GM19455 (cell line): ENCODE data around the gene ZSWIM6.

Source experiments
- ATAC-seq: cut with Tn5 transposase; IDR thresholded peaks from one replicate; pipeline ENCODE4 v1.9.1; 2021; ENCODE audit not compliant: unreplicated experiment

ZSWIM6 gene

GRCh38 chr5:61586096-61587084 lies 254.3 kb downstream of the ZSWIM6 start:
- no peak for ATAC-seq

DNA sequence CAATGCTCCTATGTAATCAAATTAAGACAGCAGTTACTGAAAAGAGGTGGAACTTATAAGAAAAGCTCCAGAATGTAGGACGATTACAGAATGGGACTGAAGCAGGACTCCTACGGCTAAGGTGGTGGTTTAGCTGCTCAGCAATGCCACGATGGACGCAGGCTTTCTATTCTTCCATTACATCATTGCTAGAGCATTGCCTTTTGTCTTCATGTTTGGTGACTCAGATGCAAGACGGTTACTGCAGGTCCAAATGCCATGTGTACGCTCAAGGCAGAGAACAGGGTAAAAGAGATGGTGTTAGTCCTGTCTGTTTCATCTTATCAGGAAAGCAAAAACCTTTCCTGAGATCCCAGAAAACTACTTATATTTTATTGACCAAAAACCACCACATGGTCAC lies 255.1 kb downstream of the ZSWIM6 start:
- ATAC-seq: no peak

DNA sequence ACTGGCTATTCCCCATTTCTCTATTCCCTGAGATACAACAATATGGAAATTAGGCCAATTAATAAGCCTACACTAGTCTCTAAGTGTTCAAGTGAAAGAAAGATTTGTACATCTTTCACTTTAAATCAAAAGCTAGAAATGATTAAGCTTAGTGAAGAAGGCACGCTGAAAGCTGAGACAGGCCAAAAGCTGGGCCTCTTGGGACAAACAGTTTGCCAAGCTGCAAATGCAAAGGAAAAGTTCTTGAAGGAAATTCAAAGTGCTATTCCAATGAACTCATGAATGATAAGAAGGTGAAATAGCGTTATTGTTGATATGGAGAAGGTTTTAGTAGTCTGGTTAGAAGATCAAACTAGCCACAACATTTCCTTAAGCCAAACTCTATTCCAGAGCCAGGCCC lies 256.2 kb downstream of the ZSWIM6 start:
- ATAC-seq: no peak

GRCh38 chr5:61589946-61590345 lies 257.9 kb downstream of the ZSWIM6 start:
- ATAC-seq: no peak

- no peak for ATAC-seq
These were observed 258.4 kb downstream of the ZSWIM6 start for GRCh38 chr5:61590473-61590872.

- no peak for ATAC-seq
These were observed 259.8 kb downstream of the ZSWIM6 start for GRCh38 chr5:61591859-61592258.

- ATAC-seq: no peak
These were observed 263.4 kb downstream of the ZSWIM6 start for GRCh38 chr5:61595426-61595825.
